SU-DHL-6 (cell line): Measurements from ENCODE around the gene NHP2.
"Not testable (repeated sequence)": the region's sequence is repeated elsewhere in the genome, so short reads cannot be mapped to it uniquely, and the experiment has no call there.

ENCODE experiments used
- H2AFZ ChIP-seq: fragments of 200-600 bp; sonication (generic); 2 replicates; pipeline ENCODE4 v1.6.1; 2014; ENCODE audit warnings: low read depth, mild to moderate bottlenecking, moderate library complexity, mixed read lengths, antibody characterized with exemption, low read length; ENCODE audit not compliant: severe bottlenecking
- H3F3A ChIP-seq: fragments of 200-600 bp; shearing (Covaris generic); 2 replicates; pipeline ENCODE4 v1.6.0; 2016; ENCODE audit warnings: antibody characterized with exemption, mild to moderate bottlenecking; ENCODE audit not compliant: insufficient read depth
- H3K27ac ChIP-seq: fragments of 200-600 bp; sonication (generic); 2 replicates; pipeline ENCODE4 v1.5.1; 2016; ENCODE audit warnings: low read depth, mild to moderate bottlenecking, low read length, moderate library complexity, mixed read lengths
- H3K27me3 ChIP-seq: fragments of 200-600 bp; sonication (generic), shearing (Covaris generic); 2 replicates; pipeline ENCODE4 v1.6.0; 2014; ENCODE audit warnings: mild to moderate bottlenecking, low read length
- H3K36me3 ChIP-seq: fragments of 200-600 bp; sonication (generic); 2 replicates; pipeline ENCODE4 v1.6.1; 2014; ENCODE audit warnings: mild to moderate bottlenecking, low read length, mixed read lengths
- H3K4me2 ChIP-seq: fragments of 300-600, 200-600 bp; shearing (Covaris generic), sonication (generic); 2 replicates; pipeline ENCODE4 v1.6.0; 2014; ENCODE audit warnings: low read length, low read depth, mild to moderate bottlenecking; ENCODE audit not compliant: poor library complexity, severe bottlenecking
- H3K4me3 ChIP-seq: fragments of 200-600 bp; sonication (generic); 2 replicates; pipeline ENCODE4 v1.5.1; 2014; ENCODE audit warnings: antibody characterized with exemption, low read length, mild to moderate bottlenecking, mixed read lengths; ENCODE audit not compliant: insufficient read depth, poor library complexity, severe bottlenecking
- H3K79me2 ChIP-seq: fragments of 200-600 bp; sonication (generic); 2 replicates; pipeline ENCODE4 v1.6.1; 2014; ENCODE audit warnings: mild to moderate bottlenecking, low read length, moderate library complexity; ENCODE audit not compliant: insufficient read depth
- H3K9ac ChIP-seq: fragments of 200-600 bp; sonication (generic); 2 replicates; pipeline ENCODE4 v1.7.0; 2014; ENCODE audit warnings: mild to moderate bottlenecking, low read length
- H3K9me2 ChIP-seq: fragments of 200-600 bp; sonication (generic); replicated peaks from 2 replicates; pipeline ENCODE4 v1.6.1; 2014; ENCODE audit warnings: low read length; ENCODE audit not compliant: insufficient read depth
- H3K9me3 ChIP-seq: fragments of 200-600 bp; sonication (generic); 2 replicates; pipeline ENCODE4 v1.6.1; 2014; ENCODE audit warnings: low read length, mixed read lengths; ENCODE audit not compliant: insufficient read depth
- H4K20me1 ChIP-seq: fragments of 200-600 bp; sonication (generic); 2 replicates; pipeline ENCODE4 v1.6.1; 2014; ENCODE audit warnings: low read depth, mild to moderate bottlenecking, antibody characterized with exemption, low read length, moderate library complexity, mixed read lengths
- EZH2phosphoT487 ChIP-seq: fragments of 200-600 bp; sonication (generic), shearing (Covaris generic); conservative IDR thresholded peaks from 2 replicates; pipeline ENCODE4 v1.6.1; 2018; ENCODE audit warnings: mild to moderate bottlenecking, antibody characterized with exemption, low read length, moderate library complexity, mixed read lengths
- TF ChIP-seq, protein P1 (sequence below): fragments of 200-600 bp; sonication (generic); IDR thresholded peaks from one replicate; pipeline ENCODE4 v1.5.1; 2017; ENCODE audit warnings: antibody characterized with exemption, mild to moderate bottlenecking, low read length, moderate library complexity; ENCODE audit not compliant: insufficient read depth, poor library complexity, severe bottlenecking

The NHP2 gene

DNA sequence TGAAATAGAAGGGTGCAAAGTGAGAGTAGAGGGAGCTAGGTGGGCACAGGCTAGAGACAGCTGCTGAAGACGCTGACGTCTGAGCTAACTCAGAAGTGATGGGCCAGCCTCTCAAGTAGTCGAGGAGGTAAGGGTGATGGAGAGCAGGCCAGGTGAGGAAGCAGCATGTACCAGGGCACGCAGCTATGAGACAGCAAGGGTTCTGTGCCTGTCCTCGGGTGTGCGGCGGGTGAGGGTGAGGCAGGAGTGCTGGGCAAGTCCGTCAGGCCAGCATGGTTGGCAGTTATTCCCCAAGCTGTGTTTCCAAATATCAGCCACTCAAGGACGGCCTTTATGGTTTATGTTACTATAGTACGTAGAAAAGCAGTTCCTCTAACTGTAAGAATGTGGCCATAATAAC, 16.7 kb downstream of the NHP2 start:
- Histone ChIP-seq H3F3A (no peaks in the 10 kb centered on the region), H2AFZ (no peak overlapping the region), H3K4me2 (no peak overlapping the region), H3K36me3 (no peaks in the 10 kb centered on the region; the same call in 1 of the 2 replicates), H3K79me2 (peaks cover 55% of the 10 kb centered on the region), H3K27ac (no peak overlapping the region), H3K27me3 (no peaks in the 10 kb centered on the region), H4K20me1 (no peaks in the 10 kb centered on the region; the same call in 1 of the 2 replicates), H3K4me3 (no peak overlapping the region), H3K9me3 (no peaks in the 10 kb centered on the region), H3K9me2 (no peaks in the 10 kb centered on the region), H3K9ac (no peak overlapping the region)
- no peak for TF ChIP-seq EZH2phosphoT487
- TF ChIP-seq, protein P1, sequence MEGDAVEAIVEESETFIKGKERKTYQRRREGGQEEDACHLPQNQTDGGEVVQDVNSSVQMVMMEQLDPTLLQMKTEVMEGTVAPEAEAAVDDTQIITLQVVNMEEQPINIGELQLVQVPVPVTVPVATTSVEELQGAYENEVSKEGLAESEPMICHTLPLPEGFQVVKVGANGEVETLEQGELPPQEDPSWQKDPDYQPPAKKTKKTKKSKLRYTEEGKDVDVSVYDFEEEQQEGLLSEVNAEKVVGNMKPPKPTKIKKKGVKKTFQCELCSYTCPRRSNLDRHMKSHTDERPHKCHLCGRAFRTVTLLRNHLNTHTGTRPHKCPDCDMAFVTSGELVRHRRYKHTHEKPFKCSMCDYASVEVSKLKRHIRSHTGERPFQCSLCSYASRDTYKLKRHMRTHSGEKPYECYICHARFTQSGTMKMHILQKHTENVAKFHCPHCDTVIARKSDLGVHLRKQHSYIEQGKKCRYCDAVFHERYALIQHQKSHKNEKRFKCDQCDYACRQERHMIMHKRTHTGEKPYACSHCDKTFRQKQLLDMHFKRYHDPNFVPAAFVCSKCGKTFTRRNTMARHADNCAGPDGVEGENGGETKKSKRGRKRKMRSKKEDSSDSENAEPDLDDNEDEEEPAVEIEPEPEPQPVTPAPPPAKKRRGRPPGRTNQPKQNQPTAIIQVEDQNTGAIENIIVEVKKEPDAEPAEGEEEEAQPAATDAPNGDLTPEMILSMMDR: no peak

DNA sequence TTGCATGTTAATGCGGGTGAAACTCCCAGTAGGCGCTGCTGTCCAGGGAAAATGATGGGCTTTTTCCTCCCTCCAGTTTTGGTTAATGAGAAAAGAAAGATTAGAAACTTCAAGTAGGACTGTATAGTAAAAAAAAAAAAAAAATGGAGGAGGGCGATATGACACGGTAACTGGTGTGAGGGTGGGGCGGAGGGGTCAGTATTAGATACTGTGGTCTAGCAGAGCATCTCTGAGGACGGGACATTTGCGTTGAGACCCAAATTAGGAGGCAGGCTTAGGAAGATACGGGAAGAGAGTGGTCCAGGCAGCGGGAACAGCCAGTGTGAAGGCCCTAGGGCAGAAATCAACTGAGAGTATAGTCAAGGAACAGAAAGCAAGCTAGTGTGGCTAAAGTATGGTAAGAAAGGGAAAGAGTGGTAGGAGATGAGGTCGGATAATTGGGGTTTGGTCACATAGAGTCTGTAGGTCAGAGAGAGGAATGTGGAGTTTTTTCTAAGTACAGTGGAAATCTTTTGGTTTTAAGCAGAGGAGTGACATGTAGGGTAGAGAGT, 22.2 kb downstream of the NHP2 start:
- H3K9me3 ChIP-seq: no peaks in the 10 kb centered on the region
- H3K27me3 ChIP-seq: no peaks in the 10 kb centered on the region
- peak overlapping the region; percentile 10 for H2AFZ ChIP-seq
- H3K4me2 ChIP-seq: peak overlapping the region; percentile 93
- no peaks in the 10 kb centered on the region; the same call in 1 of the 2 replicates for H3K36me3 ChIP-seq
- H3K9me2 ChIP-seq: no peaks in the 10 kb centered on the region
- H3K4me3 ChIP-seq: peak overlapping the region; percentile 90
- H3F3A ChIP-seq: peaks cover 7% of the 10 kb centered on the region
- peak overlapping the region; percentile 77 for H3K27ac ChIP-seq
- peak overlapping the region; percentile 97 for H3K9ac ChIP-seq
- H3K79me2 ChIP-seq: peaks cover 53% of the 10 kb centered on the region
- H4K20me1 ChIP-seq: no peaks in the 10 kb centered on the region
- no peak for TF ChIP-seq EZH2phosphoT487
- TF ChIP-seq, protein P1: no peak

DNA sequence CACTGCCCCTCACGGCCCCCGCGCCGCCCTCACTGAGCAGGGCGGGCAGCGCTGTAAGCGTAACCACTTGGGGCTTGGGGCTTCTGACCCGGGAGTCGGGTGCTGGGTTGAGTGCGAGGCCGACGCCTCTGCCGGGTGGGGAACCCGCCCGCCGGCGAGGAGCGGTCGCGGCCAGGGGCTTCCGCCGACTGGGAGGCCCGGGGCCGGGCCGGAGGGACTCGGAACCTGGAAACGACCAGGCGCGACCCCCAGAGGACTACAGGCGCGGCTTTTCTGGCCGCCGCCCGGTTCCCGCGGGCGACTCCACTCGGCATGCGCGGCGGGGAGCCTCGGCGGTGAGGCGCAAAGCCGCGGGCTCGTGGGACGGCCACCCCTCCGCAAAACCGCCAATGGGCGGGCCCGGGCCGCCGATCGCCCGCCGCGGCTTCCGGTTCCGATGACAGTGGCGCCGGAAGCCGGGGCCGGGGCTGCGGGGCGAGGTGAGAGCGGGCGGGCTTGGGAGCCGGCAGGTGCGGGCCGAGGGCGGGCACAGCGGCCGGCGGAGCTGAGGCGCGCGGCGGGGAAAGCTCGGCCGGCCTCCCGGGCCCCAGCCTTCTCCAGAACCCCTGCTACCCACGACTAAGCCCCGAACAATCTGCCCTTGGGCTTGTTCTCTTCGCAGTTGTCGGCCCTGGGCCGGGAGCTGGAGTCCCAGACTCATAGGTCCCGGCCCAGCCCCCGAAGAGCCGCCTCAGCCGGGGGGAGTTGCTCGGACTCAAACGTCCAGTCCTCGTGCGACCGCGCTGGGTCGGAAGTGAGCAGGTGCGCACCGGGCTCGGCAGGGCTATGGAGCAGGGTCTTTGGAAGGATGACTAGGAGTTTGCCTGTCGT, 22.9 kb downstream of the NHP2 start, which contains the start of gene RMND5B:
Gene RMND5B, plus strand, starts transcription at position 439 of the 870 bp plus-strand sequence. CDS start 7,106 bp downstream, outside the sequence.
- Histone ChIP-seq H3K27ac (peak within 1 kb of the TSS; percentile 77), H3K79me2 (peaks cover 46% of the 10 kb centered on the region), H3K9me3 (no peaks in the 10 kb centered on the region), H3K4me2 (peak within 1 kb of the TSS; percentile 93), H3K9me2 (no peaks in the 10 kb centered on the region), H3K27me3 (no peaks in the 10 kb centered on the region), H4K20me1 (no peaks in the 10 kb centered on the region), H3K4me3 (peak within 1 kb of the TSS; percentile 90), H2AFZ (peak within 1 kb of the TSS; percentile 15), H3F3A (peaks cover 11% of the 10 kb centered on the region), H3K9ac (peak within 1 kb of the TSS; percentile 97), H3K36me3 (no peaks in the 10 kb centered on the region; the same call in 1 of the 2 replicates)
- TF ChIP-seq, protein P1: no peak
- no peak for TF ChIP-seq EZH2phosphoT487

DNA sequence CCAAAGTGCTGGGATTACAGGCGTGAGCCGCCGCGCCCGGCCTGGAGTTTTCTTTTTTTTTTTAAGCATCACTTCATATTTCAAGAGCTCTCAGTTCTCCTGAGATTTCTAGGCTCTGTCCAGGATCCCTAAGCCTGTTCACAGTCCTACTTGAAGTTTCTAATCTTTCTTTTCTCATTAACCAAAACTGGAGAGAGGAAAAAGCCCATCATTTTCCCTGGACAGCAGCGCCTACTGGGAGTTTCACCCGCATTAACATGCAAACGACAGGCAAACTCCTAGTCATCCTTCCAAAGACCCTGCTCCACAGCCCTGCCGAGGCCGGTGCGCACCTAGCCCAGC, 23.5 kb downstream of the NHP2 start:
- H3K4me2 ChIP-seq: peak overlapping the region; percentile 93
- peaks cover 16% of the 10 kb centered on the region for H3F3A ChIP-seq
- peaks cover 40% of the 10 kb centered on the region for H3K79me2 ChIP-seq
- not testable (repeated sequence) for H3K9me3 ChIP-seq, H4K20me1 ChIP-seq, H3K36me3 ChIP-seq, H3K27me3 ChIP-seq, H3K9me2 ChIP-seq
- H3K9ac ChIP-seq: peak overlapping the region; percentile 97
- peak overlapping the region; percentile 90 for H3K4me3 ChIP-seq
- peak overlapping the region; percentile 15 for H2AFZ ChIP-seq
- H3K27ac ChIP-seq: peak overlapping the region; percentile 77
